Ascending aorta (tissue), 2 donors: Measurements from ENCODE around the gene SYTL1. TPM values are rescaled to one million over a fixed set of nuclear protein-coding genes. Genes with fewer than 3 reads are reported as not detected.

Experiments
- DNase-seq, 2 donors: peaks; one replicate each; pipeline ENCODE4 v3.0.0-alpha.2; 2019; ENCODE audit warnings: low spot score in 2 of 2
- H3K27ac ChIP-seq, 2 donors: fragments of 200-600 bp; sonication (generic); one replicate each; pipeline ENCODE4 v1.5.1; 2016 to 2017; ENCODE audit warnings: mild to moderate bottlenecking in 1 of 2
- H3K27me3 ChIP-seq: fragments of 200-600 bp; sonication (generic); one replicate; pipeline ENCODE4 v1.5.1; 2017
- H3K36me3 ChIP-seq, 2 donors: fragments of 200-600 bp; sonication (generic); one replicate each; pipeline ENCODE4 v1.5.1; 2016
- H3K4me1 ChIP-seq, 2 donors: fragments of 200-600 bp; sonication (generic); one replicate each; pipeline ENCODE4 v1.5.1; 2016 to 2017; ENCODE audit warnings: mild to moderate bottlenecking in 1 of 2
- H3K4me3 ChIP-seq, 2 donors: fragments of 200-600 bp; sonication (generic); one replicate each; pipeline ENCODE4 v1.5.1; 2016 to 2017; ENCODE audit warnings: mild to moderate bottlenecking in 1 of 2
- H3K9me3 ChIP-seq, 2 donors: fragments of 200-600 bp; sonication (generic); one replicate each; pipeline ENCODE4 v1.5.1; 2016
- intact Hi-C: fragments of 100-400 bp; cut with DNase I; formaldehyde crosslinking; loops from one replicate; pipeline ENCODE4 v1.15.1; 2023
- total RNA-seq: library from RNA; depleted of rRNA; stranded (reverse); fragments of >200 nt; gene quantifications from one replicate; pipeline ENCODE4 v1.1.0, GENCODE V29; 2016
- TF ChIP-seq, protein P1 (sequence below), 3 experiments: fragments of 200-600 bp in 2 of 3; fragments of 450-650 bp in 1 of 3; sonication (generic) in 2 of 3; IDR thresholded peaks; one replicate each; pipeline ENCODE4 v1.5.1; 2016 to 2019; ENCODE audit warnings: antibody characterized with exemption in 3 of 3, mild to moderate bottlenecking in 1 of 3, moderate library complexity in 1 of 3

The SYTL1 gene
- total RNA-seq, 1 donor from 2014 or later = 0.21 TPM

DNA sequence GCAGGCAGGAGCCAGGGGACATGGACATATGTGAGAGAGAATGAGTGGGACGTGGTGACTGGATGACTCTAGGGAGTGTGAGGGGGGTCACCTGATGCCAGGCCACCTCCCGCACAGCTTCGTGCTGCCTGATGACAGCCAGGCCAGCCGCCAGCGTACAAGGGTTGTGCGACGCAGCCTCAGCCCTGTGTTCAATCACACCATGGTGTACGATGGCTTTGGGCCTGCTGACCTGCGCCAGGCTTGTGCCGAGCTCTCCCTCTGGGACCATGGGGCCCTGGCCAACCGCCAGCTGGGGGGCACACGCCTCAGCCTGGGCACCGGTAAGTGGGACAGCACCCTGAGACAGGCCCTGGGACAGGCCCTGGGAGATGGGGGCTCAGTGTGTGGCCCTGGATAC, 11.3 kb downstream of the SYTL1 start:
- Histone ChIP-seq H3K4me1 (peaks cover 9 to 23% of the 10 kb centered on the region in 2 donors), H3K36me3 (peaks cover 50% of the 10 kb centered on the region in 2 donors), H3K27ac (no peak overlapping the region), H3K4me3 (no peak overlapping the region), H3K27me3 (peaks cover 5% of the 10 kb centered on the region), H3K9me3 (no peaks in the 10 kb centered on the region)
- TF ChIP-seq, protein P1, sequence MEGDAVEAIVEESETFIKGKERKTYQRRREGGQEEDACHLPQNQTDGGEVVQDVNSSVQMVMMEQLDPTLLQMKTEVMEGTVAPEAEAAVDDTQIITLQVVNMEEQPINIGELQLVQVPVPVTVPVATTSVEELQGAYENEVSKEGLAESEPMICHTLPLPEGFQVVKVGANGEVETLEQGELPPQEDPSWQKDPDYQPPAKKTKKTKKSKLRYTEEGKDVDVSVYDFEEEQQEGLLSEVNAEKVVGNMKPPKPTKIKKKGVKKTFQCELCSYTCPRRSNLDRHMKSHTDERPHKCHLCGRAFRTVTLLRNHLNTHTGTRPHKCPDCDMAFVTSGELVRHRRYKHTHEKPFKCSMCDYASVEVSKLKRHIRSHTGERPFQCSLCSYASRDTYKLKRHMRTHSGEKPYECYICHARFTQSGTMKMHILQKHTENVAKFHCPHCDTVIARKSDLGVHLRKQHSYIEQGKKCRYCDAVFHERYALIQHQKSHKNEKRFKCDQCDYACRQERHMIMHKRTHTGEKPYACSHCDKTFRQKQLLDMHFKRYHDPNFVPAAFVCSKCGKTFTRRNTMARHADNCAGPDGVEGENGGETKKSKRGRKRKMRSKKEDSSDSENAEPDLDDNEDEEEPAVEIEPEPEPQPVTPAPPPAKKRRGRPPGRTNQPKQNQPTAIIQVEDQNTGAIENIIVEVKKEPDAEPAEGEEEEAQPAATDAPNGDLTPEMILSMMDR (IDR thresholded peaks at IDR 0.05) = no peak
- no peak for DNase-seq
- intact Hi-C loops = loop anchor here (10.0 kb wide), 1 partner anchor 118 kb away; the partner anchor contains the start of gene WDTC1

DNA sequence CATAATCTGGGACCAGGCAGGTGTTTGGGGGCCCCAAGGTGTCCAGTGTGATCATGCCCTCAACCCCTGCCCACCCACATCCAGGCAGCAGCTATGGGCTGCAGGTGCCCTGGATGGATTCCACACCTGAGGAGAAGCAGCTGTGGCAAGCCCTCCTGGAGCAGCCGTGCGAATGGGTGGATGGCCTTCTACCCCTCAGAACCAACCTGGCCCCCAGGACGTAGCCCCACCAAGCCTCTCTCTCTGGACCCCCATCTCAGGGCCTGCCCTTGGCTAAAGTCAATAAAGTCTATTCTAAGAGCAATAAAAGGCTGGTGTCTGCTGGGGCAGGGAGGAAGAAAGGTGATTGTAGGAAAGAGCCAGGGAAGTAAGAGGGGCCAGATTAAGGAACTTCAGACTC, 11.8 kb downstream of the SYTL1 start:
- H3K27ac ChIP-seq = no peak overlapping the region
- no peaks in the 10 kb centered on the region for H3K9me3 ChIP-seq
- peaks cover 55% of the 10 kb centered on the region in 2 donors for H3K36me3 ChIP-seq
- DNase-seq = no peak
- H3K27me3 ChIP-seq = peaks cover 5% of the 10 kb centered on the region
- H3K4me1 ChIP-seq = peaks cover 9 to 23% of the 10 kb centered on the region in 2 donors
- no peak overlapping the region for H3K4me3 ChIP-seq
- TF ChIP-seq, protein P1 (IDR thresholded peaks at IDR 0.05) = no peak
- intact Hi-C loops = loop anchor here (10.0 kb wide), 1 partner anchor 119 kb away; the partner anchor contains the start of gene WDTC1

DNA sequence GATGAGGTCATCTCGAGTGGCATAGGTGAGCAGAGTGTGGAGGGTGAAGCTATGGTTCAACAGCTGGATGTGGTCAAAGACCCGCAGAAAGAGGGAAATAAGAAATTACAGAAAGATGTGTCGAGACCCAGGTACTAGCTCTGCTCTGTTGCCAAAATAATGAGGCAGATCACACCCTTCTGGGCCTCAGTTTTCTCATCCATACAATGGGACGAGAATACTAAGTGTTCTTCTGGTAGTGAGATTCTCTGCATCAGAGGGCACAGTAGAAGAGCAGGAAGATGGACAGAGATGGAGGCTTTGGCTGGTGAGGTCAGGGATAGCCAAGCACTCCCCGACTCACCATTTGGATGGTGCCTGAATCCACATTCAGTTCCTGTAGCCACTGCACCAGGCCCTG, 13.9 kb downstream of the SYTL1 start:
- Histone ChIP-seq H3K4me1 (peaks cover 0 to 7% of the 10 kb centered on the region in 2 donors), H3K27me3 (no peaks in the 10 kb centered on the region), H3K27ac (no peak overlapping the region), H3K4me3 (no peak overlapping the region), H3K9me3 (no peaks in the 10 kb centered on the region), H3K36me3 (peaks cover 75% of the 10 kb centered on the region in 2 donors)
- TF ChIP-seq, protein P1 (IDR thresholded peaks at IDR 0.05) = no peak
- no peak for DNase-seq
- intact Hi-C loops = loop anchor here (10.0 kb wide), 1 partner anchor 121 kb away; the partner anchor contains the start of gene WDTC1

DNA sequence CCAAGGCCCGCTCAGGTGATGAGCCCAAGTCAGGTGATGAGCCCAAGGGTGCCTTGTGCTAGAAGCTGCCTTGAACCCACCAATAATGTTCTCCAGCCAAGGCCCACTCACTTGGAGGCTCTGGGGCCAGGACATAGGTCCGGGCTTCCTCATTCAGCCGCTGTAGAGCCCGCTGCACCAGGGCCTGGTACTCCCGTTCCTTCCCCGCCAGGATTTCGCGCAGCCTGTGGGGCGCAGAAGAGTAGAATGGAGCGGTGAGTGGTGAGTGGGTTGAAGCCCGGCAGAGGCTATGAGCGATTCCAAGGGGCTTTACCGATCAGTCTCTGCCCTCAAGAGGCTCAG, 14.4 kb downstream of the SYTL1 start:
- H3K4me1 ChIP-seq = peaks cover 0 to 1% of the 10 kb centered on the region in 2 donors
- intact Hi-C loops = loop anchor here (10.0 kb wide), 1 partner anchor 121 kb away; the partner anchor contains the start of gene WDTC1
- no peak for DNase-seq
- H3K9me3 ChIP-seq = no peaks in the 10 kb centered on the region
- TF ChIP-seq, protein P1 (IDR thresholded peaks at IDR 0.05) = no peak
- no peaks in the 10 kb centered on the region for H3K27me3 ChIP-seq
- peaks cover 81% of the 10 kb centered on the region in 2 donors for H3K36me3 ChIP-seq
- no peak overlapping the region for H3K4me3 ChIP-seq
- H3K27ac ChIP-seq = no peak overlapping the region

DNA sequence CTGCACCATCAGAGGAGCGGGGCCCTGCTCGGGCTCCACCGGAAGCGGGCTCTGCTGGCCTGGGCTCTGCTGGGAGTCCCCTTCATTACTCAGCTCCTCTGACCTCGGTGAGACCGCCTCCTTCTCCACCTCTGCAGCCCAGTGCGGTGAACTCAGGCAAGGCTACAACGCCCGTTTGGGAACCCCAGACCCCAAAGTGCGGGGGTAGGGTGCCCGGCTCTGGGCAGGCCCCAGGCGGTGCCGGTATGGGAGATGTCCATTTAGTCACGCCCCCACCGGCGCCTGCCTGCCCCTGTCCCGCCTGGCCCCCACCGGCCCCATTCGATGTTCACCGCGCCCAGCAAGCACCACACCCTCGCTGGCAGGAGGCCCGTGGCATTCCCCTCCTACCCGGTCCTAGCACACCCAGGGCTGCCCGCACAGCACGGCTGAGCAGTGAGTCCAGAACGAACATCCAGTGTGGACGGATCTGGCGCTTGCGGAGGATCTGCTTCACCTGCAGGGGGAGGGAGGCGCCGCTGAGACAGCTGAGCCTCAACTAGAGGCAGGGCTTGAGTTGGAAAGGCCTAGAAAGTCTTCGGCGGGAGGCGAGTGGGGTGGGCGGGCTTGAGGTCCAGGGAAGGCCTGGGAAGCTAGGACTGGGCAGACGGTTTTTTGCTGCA, 14.9 kb downstream of the SYTL1 start:
- TF ChIP-seq, protein P1 (IDR thresholded peaks at IDR 0.05) = no peak
- Histone ChIP-seq H3K4me3 (no peak overlapping the region), H3K9me3 (no peaks in the 10 kb centered on the region), H3K36me3 (peaks cover 86% of the 10 kb centered on the region in 2 donors), H3K4me1 (no peaks in the 10 kb centered on the region), H3K27ac (peak overlapping the region in 1 of 2 donors; percentile 12), H3K27me3 (no peaks in the 10 kb centered on the region)
- intact Hi-C loops = loop anchor here (1.0 to 10.0 kb wide), 2 partner anchors 39 to 122 kb away; partner anchors contain the start of gene WDTC1
- DNase-seq = no peak
